ENCODE results near the gene CTBP2. TPM values are rescaled to one million over a fixed set of nuclear protein-coding genes. Genes with fewer than 3 reads are reported as not detected.

The CTBP2 gene
- total and polyA plus RNA-seq, 10 of the 15 experiments (the other 5 are each of a cell fraction or from before 2014, with no cell fraction given), result 0.02 to 0.72 (median 0.06) TPM; not detected in 2

GRCh38 chr10:125039354-125039769 lies 121.0 kb downstream of the CTBP2 start:
- ChIA-PET SMC1A (ENCODE audit: uncharacterized antibody, unreplicated experiment) (no interaction called here), POLR2A (no interaction called here), CTCF (no interaction called here), RAD21 (ENCODE audit: unreplicated experiment) (no interaction called here)
- Histone ChIP-seq H3K4me1 (ENCODE audit: control insufficient read depth, insufficient read depth, low read length) (no peaks in the 10 kb centered on the region), H2AFZ (ENCODE audit: control insufficient read depth, low read depth, low read length) (no peak overlapping the region), H3K79me2 (ENCODE audit: control insufficient read depth, insufficient read depth, low read length) (no peaks in the 10 kb centered on the region), H3K9me3 (replicated peaks; ENCODE audit: control insufficient read depth, insufficient read depth, low read length) (no peaks in the 10 kb centered on the region), H4K20me1 (ENCODE audit: control insufficient read depth, insufficient read depth) (no peaks in the 10 kb centered on the region), H3K36me3 (ENCODE audit: control insufficient read depth in 2 of 2, insufficient read depth in 2 of 2, low read length in 1 of 2) (no peaks in the 10 kb centered on the region), H3K9ac (ENCODE audit: control insufficient read depth, insufficient read depth, low read length) (no peak overlapping the region), H3K4me2 (ENCODE audit: control insufficient read depth, insufficient read depth) (no peak overlapping the region), H3K27me3 (replicated peaks in 1 of 2; ENCODE audit: control insufficient read depth in 2 of 2, insufficient read depth in 2 of 2, low read length in 1 of 2) (no peaks in the 10 kb centered on the region), H3K4me3 (no peak overlapping the region), H3K27ac (ENCODE audit: control insufficient read depth, insufficient read depth) (no peak overlapping the region)
- WGBS (ENCODE audit: insufficient coverage, insufficient replicate concordance, low lambda C conversion rate, missing lambda C conversion rate), result 58% methylated on average over 15 of the region's 15 CpGs
- intact Hi-C loops (cut with micrococcal nuclease; ENCODE audit: unreplicated experiment), result no loop called here
- in situ Hi-C loops (cut with MboI), result no loop called here
- DNase-seq (ENCODE audit: low read depth, low spot score) (no peak), FAIRE-seq (no peak), ATAC-seq (no peak)
- no TSS peak for BruUV-seq (replicated peaks)
- TF ChIP-seq ESRRA (IDR thresholded peaks at IDR 0.05; ENCODE audit: low read length) (no peak), RFX5 (IDR thresholded peaks at IDR 0.05; ENCODE audit: low read depth, low read length) (no peak), MEF2A (IDR thresholded peaks at IDR 0.05; ENCODE audit: insufficient read depth, low read depth, low read length) (no peak), HDAC2 (IDR thresholded peaks at IDR 0.05) (no peak), NR2C1 (IDR thresholded peaks at IDR 0.05) (no peak), CUX1 (IDR thresholded peaks at IDR 0.05; ENCODE audit: insufficient replicate concordance, low read depth, low read length) (no peak), ATF2 (IDR thresholded peaks at IDR 0.05; ENCODE audit: low read length) (no peak), ZNF274 (IDR thresholded peaks at IDR 0.05; ENCODE audit: insufficient read depth, insufficient read length) (no peak), HSF1 (IDR thresholded peaks at IDR 0.05; ENCODE audit: low read depth, low read length) (no peak)

All from GM12878 (cell line).